Superior temporal gyrus (tissue), 1 donor: ENCODE measurements around the gene LHPP.

Experiments
- DNase-seq: peaks from one replicate; pipeline ENCODE4 v3.0.0-alpha.2; 2016; ENCODE audit errors: extremely low spot score

The LHPP gene

GRCh38 chr10:124655191-124656112 lies 193.8 kb downstream of the LHPP start:
- no peak for DNase-seq

GRCh38 chr10:124656113-124656490 lies 194.5 kb downstream of the LHPP start:
- DNase-seq, result no peak

- DNase-seq, result no peak
Observed at GRCh38 chr10:124656541-124656940, 194.9 kb downstream of the LHPP start.

DNA sequence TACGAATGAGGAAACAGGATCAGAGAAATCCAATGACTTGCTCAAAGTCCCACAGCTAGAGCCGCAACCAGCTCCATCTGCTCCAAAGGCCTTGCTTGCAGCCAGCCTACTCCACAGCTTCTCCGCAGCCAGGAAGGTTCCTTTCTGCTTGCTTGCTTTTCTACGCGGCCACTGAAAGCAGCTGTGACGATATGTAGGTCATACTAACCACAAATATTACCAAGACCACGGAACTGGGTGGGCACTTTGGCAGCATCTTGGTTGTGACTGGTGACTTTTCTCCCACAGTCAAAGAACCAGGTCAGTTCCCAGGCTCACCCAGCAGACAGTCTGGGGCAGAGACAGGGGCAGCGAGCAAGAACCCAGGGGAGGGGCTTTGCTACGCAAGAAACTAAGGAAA lies 196.2 kb downstream of the LHPP start:
- DNase-seq, result no peak

GRCh38 chr10:124658591-124659242 lies 197.1 kb downstream of the LHPP start:
- DNase-seq, result no peak

DNA sequence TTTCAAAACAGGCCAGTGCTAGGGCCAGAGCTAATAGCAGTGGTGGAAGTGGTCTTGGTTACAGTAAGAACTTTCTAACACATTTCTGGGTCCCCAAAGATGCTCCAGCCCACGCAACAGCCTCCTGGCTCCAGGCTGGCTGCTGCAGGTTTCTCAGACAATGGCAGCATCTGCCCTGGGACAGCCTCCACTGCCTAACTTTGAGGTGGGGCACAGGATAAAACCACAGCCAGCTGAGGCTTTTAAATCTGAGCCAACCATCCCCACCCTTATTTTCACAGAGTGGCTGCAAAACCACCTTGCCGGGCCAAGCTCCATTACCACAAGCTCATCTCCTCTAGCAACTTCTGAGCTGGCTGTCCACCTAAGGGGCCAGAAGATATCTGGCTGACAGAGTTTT lies 197.8 kb downstream of the LHPP start:
- no peak for DNase-seq

GRCh38 chr10:124660404-124661125 lies 198.9 kb downstream of the LHPP start:
- no peak for DNase-seq

GRCh38 chr10:124661660-124662180 lies 200.1 kb downstream of the LHPP start:
- no peak for DNase-seq

DNA sequence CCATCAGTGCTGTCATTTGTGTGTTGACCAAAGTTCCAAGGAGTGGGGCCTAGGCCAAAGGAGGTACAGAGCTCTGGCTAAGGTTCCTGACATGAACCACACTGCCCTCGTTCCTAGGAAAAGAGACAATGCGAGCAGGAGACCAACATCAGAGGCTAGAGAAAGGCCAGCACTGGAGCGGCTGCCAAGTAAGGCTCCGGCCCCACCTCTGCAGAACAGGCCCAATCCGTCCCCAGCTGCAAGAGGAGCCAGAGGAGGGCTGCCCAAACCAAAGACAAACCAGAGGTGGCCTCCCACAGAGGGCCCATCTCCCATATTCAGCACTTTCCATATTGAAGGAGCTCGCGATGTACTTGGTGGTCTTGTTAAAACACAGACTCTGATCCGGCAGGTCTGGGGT lies 201.6 kb downstream of the LHPP start:
- DNase-seq, result no peak
